IMR-90 (cell line): ENCODE results near the gene CYP26A1. TPM values are rescaled to one million over a fixed set of nuclear protein-coding genes. Genes with fewer than 3 reads are reported as not detected.
A peak's percentile ranks its signal among the peaks of the same experiment; 100 is the strongest.

Experiments
- ATAC-seq: fragments of 200-7000 bp; cut with Tn5 transposase; 2 replicates; pipeline ENCODE4 v1.9.1; 2020; ENCODE audit warnings: low read depth, mild to moderate bottlenecking, moderate library complexity
- BruUV-seq: library from RNA; stranded (reverse); fragments of 400-500 nt; replicated peaks from 2 replicates; lab custom pipeline; 2021; lab: Mats Ljungman, UMichigan
- CTCF ChIA-PET: fragments of 300-600 bp; formaldehyde crosslinking; extraction: SDS; loops from one replicate; lab custom pipeline; 2021; ENCODE audit warnings: antibody characterized with exemption; lab: Yijun Ruan, JAX
- POLR2A ChIA-PET: fragments of 300-600 bp; sonication (Branson Sonifier 250); formaldehyde crosslinking; loops from one replicate; lab custom pipeline; 2022; ENCODE audit warnings: antibody characterized with exemption; ENCODE audit not compliant: unreplicated experiment; lab: Charles Lee
- DNase-seq: peaks from one replicate; pipeline ENCODE4 v3.0.0; 2013
- H2AFZ ChIP-seq: replicated peaks from 2 replicates; pipeline ENCODE3; 2013; ENCODE audit warnings: low read length, mild to moderate bottlenecking; ENCODE audit not compliant: poor library complexity
- H2AK5ac ChIP-seq: 2 replicates; pipeline ENCODE4 v1.6.1; 2013; ENCODE audit warnings: low read depth, low read length, inconsistent platforms
- H2AK9ac ChIP-seq: replicated peaks from 2 replicates; pipeline ENCODE3; 2013; ENCODE audit warnings: mild to moderate bottlenecking, low read depth, low read length, moderate library complexity; ENCODE audit not compliant: poor library complexity
- H2BK120ac ChIP-seq: 2 replicates; pipeline ENCODE4 v1.6.1; 2013; ENCODE audit warnings: low read depth, low read length, inconsistent platforms
- H2BK15ac ChIP-seq: 3 replicates; pipeline ENCODE4 v1.6.1; 2013; ENCODE audit warnings: low read depth, low read length, inconsistent platforms
- H2BK20ac ChIP-seq: 2 replicates; pipeline ENCODE4 v1.6.1; 2013; ENCODE audit warnings: low read depth, mild to moderate bottlenecking, inconsistent platforms, low read length, moderate library complexity
- H2BK5ac ChIP-seq: 2 replicates; pipeline ENCODE4 v1.6.1; 2013; ENCODE audit warnings: mild to moderate bottlenecking, low read depth, low read length, inconsistent platforms; ENCODE audit not compliant: poor library complexity, severe bottlenecking
- H3K14ac ChIP-seq: replicated peaks from 2 replicates; pipeline ENCODE4 v1.6.1; 2013; ENCODE audit warnings: low read depth, low read length, inconsistent platforms
- H3K18ac ChIP-seq: 2 replicates; pipeline ENCODE4 v1.6.1; 2013; ENCODE audit warnings: low read depth, low read length, control low read depth
- H3K23ac ChIP-seq: 2 replicates; pipeline ENCODE4 v1.6.1; 2013; ENCODE audit warnings: low read depth, low read length, inconsistent platforms
- H3K27ac ChIP-seq: 2 replicates; pipeline ENCODE4 v1.5.1; 2013; ENCODE audit warnings: mild to moderate bottlenecking, control low read depth, low read length; ENCODE audit not compliant: insufficient read depth
- H3K27me3 ChIP-seq: 2 replicates; pipeline ENCODE4 v1.6.1; 2013; ENCODE audit warnings: low read length; ENCODE audit not compliant: control insufficient read depth, insufficient read depth
- H3K36me3 ChIP-seq: 2 replicates; pipeline ENCODE4 v1.6.1; 2013; ENCODE audit warnings: low read length, mixed read lengths; ENCODE audit not compliant: control insufficient read depth, insufficient read depth
- H3K4ac ChIP-seq: 2 replicates; pipeline ENCODE4 v1.6.1; 2013; ENCODE audit warnings: low read depth, low read length, inconsistent platforms
- H3K4me1 ChIP-seq: 2 replicates; pipeline ENCODE4 v1.6.1; 2013; ENCODE audit warnings: low read length, mixed read lengths; ENCODE audit not compliant: control insufficient read depth, insufficient read depth
- H3K4me2 ChIP-seq: 2 replicates; pipeline ENCODE4 v1.6.1; 2013; ENCODE audit warnings: low read depth, mild to moderate bottlenecking, control low read depth, low read length, moderate library complexity
- H3K4me3 ChIP-seq: 2 replicates; pipeline ENCODE4 v1.5.1; 2013; ENCODE audit warnings: low read depth, mild to moderate bottlenecking, control low read depth, low read length, moderate library complexity; ENCODE audit not compliant: insufficient read depth
- H3K56ac ChIP-seq: 2 replicates; pipeline ENCODE4 v1.6.1; 2013; ENCODE audit warnings: low read length, inconsistent platforms; ENCODE audit not compliant: insufficient read depth; ENCODE audit errors: extremely low read depth
- H3K79me1 ChIP-seq, 2 experiments: 2 replicates each; pipeline ENCODE4 v1.6.1; 2013; ENCODE audit warnings: low read length in 2 of 2, inconsistent platforms in 1 of 2, low read depth in 1 of 2
- H3K9ac ChIP-seq: 2 replicates; pipeline ENCODE4 v1.6.1; 2013; ENCODE audit warnings: low read depth, low read length, control low read depth
- H3K9me1 ChIP-seq: 2 replicates; pipeline ENCODE4 v1.6.1; 2013; ENCODE audit warnings: low read length, inconsistent platforms; ENCODE audit not compliant: insufficient read depth
- H3K9me3 ChIP-seq: 2 replicates; pipeline ENCODE4 v1.6.1; 2013; ENCODE audit warnings: low read length; ENCODE audit not compliant: control insufficient read depth, insufficient read depth
- H4K20me1 ChIP-seq: 2 replicates; pipeline ENCODE4 v1.6.1; 2013; ENCODE audit warnings: low read length, inconsistent platforms; ENCODE audit not compliant: insufficient read depth
- H4K5ac ChIP-seq: 2 replicates; pipeline ENCODE4 v1.6.1; 2013; ENCODE audit warnings: mild to moderate bottlenecking, low read depth, low read length, control low read depth
- H4K8ac ChIP-seq, 2 experiments: 2 replicates each; pipeline ENCODE4 v1.6.1; 2013; ENCODE audit warnings: low read depth in 2 of 2, low read length in 2 of 2, control low read depth in 1 of 2, inconsistent platforms in 1 of 2
- H4K91ac ChIP-seq: 2 replicates; pipeline ENCODE4 v1.6.1; 2013; ENCODE audit warnings: low read depth, low read length, inconsistent platforms; ENCODE audit not compliant: insufficient read depth
- BHLHE40 ChIP-seq: fragments of 150-350 bp; IDR thresholded peaks from 2 replicates; pipeline ENCODE4 v1.6.1; 2016; ENCODE audit warnings: mild to moderate bottlenecking, low read depth, low read length
- CEBPB ChIP-seq: IDR thresholded peaks from 2 replicates; pipeline ENCODE4 v1.6.1; 2012; ENCODE audit warnings: low read depth, low read length, improper control_type of control experiment
- CHD1 ChIP-seq: IDR thresholded peaks from 2 replicates; pipeline ENCODE4 v1.6.1; 2012; ENCODE audit warnings: low read depth, low read length, improper control_type of control experiment
- CTCF ChIP-seq: conservative IDR thresholded peaks from 2 replicates; pipeline ENCODE4 v1.5.1; 2012; ENCODE audit warnings: mild to moderate bottlenecking, low read depth, low read length, improper control_type of control experiment
- ELK1 ChIP-seq: fragments of 150-350 bp; IDR thresholded peaks from 2 replicates; pipeline ENCODE4 v1.6.1; 2016; ENCODE audit warnings: low read depth, mild to moderate bottlenecking, low read length, moderate library complexity, borderline replicate concordance
- FOS ChIP-seq: fragments of 150-350 bp; IDR thresholded peaks from 2 replicates; pipeline ENCODE4 v1.6.1; 2016; ENCODE audit warnings: low read depth, low read length
- MAFK ChIP-seq: IDR thresholded peaks from 2 replicates; pipeline ENCODE4 v1.6.1; 2012; ENCODE audit warnings: low read depth, low read length, improper control_type of control experiment
- MAZ ChIP-seq: IDR thresholded peaks from 2 replicates; pipeline ENCODE4 v1.6.1; 2012; ENCODE audit warnings: low read depth, mild to moderate bottlenecking, low read length, improper control_type of control experiment, moderate library complexity, borderline replicate concordance
- MXI1 ChIP-seq: IDR thresholded peaks from 2 replicates; pipeline ENCODE4 v1.6.1; 2012; ENCODE audit warnings: low read depth, mild to moderate bottlenecking, low read length, moderate library complexity, borderline replicate concordance
- NFE2L2 ChIP-seq: fragments of 150-350 bp; IDR thresholded peaks from 2 replicates; pipeline ENCODE4 v1.6.1; 2016; ENCODE audit warnings: low read depth, mild to moderate bottlenecking, low read length
- POLR2A ChIP-seq: IDR thresholded peaks from 2 replicates; pipeline ENCODE4 v1.6.1; 2012; ENCODE audit warnings: mild to moderate bottlenecking, low read depth, low read length
- RAD21 ChIP-seq: IDR thresholded peaks from 2 replicates; pipeline ENCODE4 v1.6.1; 2012; ENCODE audit warnings: low read length, improper control_type of control experiment
- RCOR1 ChIP-seq: IDR thresholded peaks from 2 replicates; pipeline ENCODE4 v1.6.1; 2012; ENCODE audit warnings: mild to moderate bottlenecking, low read length, improper control_type of control experiment; ENCODE audit not compliant: insufficient replicate concordance
- RFX5 ChIP-seq: IDR thresholded peaks from 2 replicates; pipeline ENCODE4 v1.8.0; 2012; ENCODE audit warnings: low read depth, mild to moderate bottlenecking, low read length, moderate library complexity
- SMC3 ChIP-seq: fragments of 150-350 bp; IDR thresholded peaks from 2 replicates; pipeline ENCODE4 v1.6.1; 2016; ENCODE audit warnings: low read depth, mild to moderate bottlenecking, antibody characterized with exemption, low read length, moderate library complexity
- USF2 ChIP-seq: fragments of 150-350 bp; IDR thresholded peaks from 2 replicates; pipeline ENCODE4 v1.6.1; 2017; ENCODE audit warnings: mild to moderate bottlenecking, antibody characterized with exemption, low read length, low read depth
- WGBS, 2 experiments: methylation state at CpG; one replicate each; pipeline versions ENCODE4 v1.1.5 to v1.1.7; 2013; ENCODE audit warnings: missing lambda C conversion rate in 2 of 2; ENCODE audit not compliant: insufficient read length in 1 of 2; ENCODE audit errors: extremely low coverage in 2 of 2; 5-methylcytosine and 5-hydroxymethylcytosine counted together
- dilution Hi-C: fragments of 300-500 bp; cut with HindIII; formaldehyde crosslinking; loops from one replicate; pipeline ENCODE4 v1.14.3; 2018; ENCODE audit warnings: low sequenced_read_pairs; ENCODE audit not compliant: unreplicated experiment
- in situ Hi-C: fragments of 300-500 bp; cut with MboI; formaldehyde crosslinking; loops from 3 replicates; pipeline ENCODE4 v1.14.3; 2019; ENCODE audit warnings: low sequenced_read_pairs, inconsistent platforms, mixed read lengths
- intact Hi-C: fragments of 100-400 bp; cut with micrococcal nuclease; formaldehyde crosslinking; loops from 2 replicates; pipeline ENCODE4 v1.10.0; 2022
- polyA plus RNA-seq, 3 experiments: library from polyadenylated mRNA; depleted of rRNA; stranded (reverse); fragments of >200 nt; gene quantifications; 2 replicates each; pipeline ENCODE4 v1.2.3, GENCODE V29; 2012; ENCODE audit warnings: low replicate concordance in 1 of 3
- total RNA-seq: library from RNA; depleted of rRNA; stranded (reverse); fragments of >200 nt; gene quantifications from 2 replicates; pipeline ENCODE4 v1.2.3, GENCODE V29; 2012

The CYP26A1 gene
- total and polyA plus RNA-seq, 2 of the 4 experiments (the other 2 are of a cell fraction) = 0.15 TPM; not detected in 1

GRCh38 chr10:93032809-93033137 lies 40.9 kb upstream of the CYP26A1 start:
- WGBS, 2 experiments = 100% methylated on average over 1 of the region's 1 CpG; no CpG with 5 or more reads in 1 of the 2 experiments
- Histone ChIP-seq H3K9me3 (no peaks in the 10 kb centered on the region; the same call in 1 of the 2 replicates), H3K4me2 (no peak overlapping the region), H4K8ac (0 out of 4 replicates have a peak overlapping the region, but pooled peaks of 1 of the 2 experiments have one; percentile 53), H2BK120ac (no peak overlapping the region), H3K9ac (no peak overlapping the region), H3K18ac (no peak overlapping the region), H3K56ac (no peak overlapping the region), H3K14ac (no peak overlapping the region), H2BK20ac (0 out of 2 replicates have a peak overlapping the region, but pooled peaks have one; percentile 38), H2AK9ac (no peak overlapping the region), H2BK5ac (no peak overlapping the region), H4K5ac (no peak overlapping the region), H3K27me3 (no peaks in the 10 kb centered on the region), H4K20me1 (no peaks in the 10 kb centered on the region), H2AFZ (no peak overlapping the region), H3K36me3 (no peaks in the 10 kb centered on the region), H3K23ac (no peak overlapping the region), H2AK5ac (no peak overlapping the region), H3K9me1 (0 out of 2 replicates have a peak, but pooled peaks cover 6% of the 10 kb centered on the region), H3K4me3 (no peak overlapping the region), H2BK15ac (no peak overlapping the region), H3K27ac (no peak overlapping the region), H3K4ac (no peak overlapping the region), H4K91ac (no peak overlapping the region), H3K79me1 (no peaks in the 10 kb centered on the region; a peak in 1 of 4 replicates), H3K4me1 (peaks cover 12% of the 10 kb centered on the region)
- dilution Hi-C loops = no loop called here
- POLR2A ChIA-PET = no interaction called here
- DNase-seq (no peak), ATAC-seq (no peak)
- intact Hi-C loops = no loop called here
- no TSS peak for BruUV-seq
- CTCF ChIA-PET = no interaction called here
- in situ Hi-C loops = no loop called here
- no peak for TF ChIP-seq BHLHE40
- TF ChIP-seq MAFK = no peak
- no peak for TF ChIP-seq RFX5
- TF ChIP-seq CEBPB = no peak
- no peak for TF ChIP-seq ELK1
- TF ChIP-seq NFE2L2 = no peak
- no peak for TF ChIP-seq POLR2A
- TF ChIP-seq CHD1 = no peak
- TF ChIP-seq FOS = no peak
- TF ChIP-seq MXI1 = no peak
- TF ChIP-seq USF2 = no peak
- TF ChIP-seq SMC3 = no peak
- no peak for TF ChIP-seq CTCF
- TF ChIP-seq RAD21 = no peak
- TF ChIP-seq MAZ = no peak
- TF ChIP-seq RCOR1 = no peak
